Progenitor cell of endocrine pancreas (in vitro differentiated cells): Measurements from ENCODE around the gene FAM174B. TPM values are rescaled to one million over a fixed set of nuclear protein-coding genes. Genes with fewer than 3 reads are reported as not detected.

ENCODE experiments used
- DNase-seq: peaks from one replicate; pipeline ENCODE4 v3.0.0; 2021; ENCODE audit warnings: low spot score; ENCODE audit not compliant: unreplicated experiment
- H3K27ac Mint-ChIP-seq: 2 replicates; pipeline ENCODE4 v1.8.0; 2021; ENCODE audit warnings: mild to moderate bottlenecking, moderate library complexity, mixed read lengths
- H3K27me3 Mint-ChIP-seq: 2 replicates; pipeline ENCODE4 v1.8.0; 2021; ENCODE audit warnings: mixed read lengths
- H3K36me3 Mint-ChIP-seq: 2 replicates; pipeline ENCODE4 v1.8.0; 2022; ENCODE audit warnings: mixed read lengths; ENCODE audit not compliant: insufficient read depth
- H3K4me1 Mint-ChIP-seq: 2 replicates; pipeline ENCODE4 v1.8.0; 2021; ENCODE audit warnings: low read depth, mixed read lengths
- H3K4me3 Mint-ChIP-seq: 2 replicates; pipeline ENCODE4 v1.8.0; 2021; ENCODE audit warnings: low read depth, mild to moderate bottlenecking, moderate library complexity, mixed read lengths
- H3K9me3 Mint-ChIP-seq: 2 replicates; pipeline ENCODE4 v1.8.0; 2021; ENCODE audit warnings: low read depth, mixed read lengths
- total RNA-seq: library from RNA; stranded (reverse); gene quantifications from 2 replicates; pipeline ENCODE4 v1.2.1, GENCODE V29; 2021
- TF ChIP-seq, protein P1 (sequence below): fragments of 200-600 bp; sonication (generic); IDR thresholded peaks from one replicate; pipeline ENCODE4 v1.5.0; 2021; ENCODE audit warnings: antibody characterized with exemption, mild to moderate bottlenecking; ENCODE audit not compliant: unreplicated experiment

The FAM174B gene
- total RNA-seq, 1 donor from 2014 or later, result 37.0 TPM

DNA sequence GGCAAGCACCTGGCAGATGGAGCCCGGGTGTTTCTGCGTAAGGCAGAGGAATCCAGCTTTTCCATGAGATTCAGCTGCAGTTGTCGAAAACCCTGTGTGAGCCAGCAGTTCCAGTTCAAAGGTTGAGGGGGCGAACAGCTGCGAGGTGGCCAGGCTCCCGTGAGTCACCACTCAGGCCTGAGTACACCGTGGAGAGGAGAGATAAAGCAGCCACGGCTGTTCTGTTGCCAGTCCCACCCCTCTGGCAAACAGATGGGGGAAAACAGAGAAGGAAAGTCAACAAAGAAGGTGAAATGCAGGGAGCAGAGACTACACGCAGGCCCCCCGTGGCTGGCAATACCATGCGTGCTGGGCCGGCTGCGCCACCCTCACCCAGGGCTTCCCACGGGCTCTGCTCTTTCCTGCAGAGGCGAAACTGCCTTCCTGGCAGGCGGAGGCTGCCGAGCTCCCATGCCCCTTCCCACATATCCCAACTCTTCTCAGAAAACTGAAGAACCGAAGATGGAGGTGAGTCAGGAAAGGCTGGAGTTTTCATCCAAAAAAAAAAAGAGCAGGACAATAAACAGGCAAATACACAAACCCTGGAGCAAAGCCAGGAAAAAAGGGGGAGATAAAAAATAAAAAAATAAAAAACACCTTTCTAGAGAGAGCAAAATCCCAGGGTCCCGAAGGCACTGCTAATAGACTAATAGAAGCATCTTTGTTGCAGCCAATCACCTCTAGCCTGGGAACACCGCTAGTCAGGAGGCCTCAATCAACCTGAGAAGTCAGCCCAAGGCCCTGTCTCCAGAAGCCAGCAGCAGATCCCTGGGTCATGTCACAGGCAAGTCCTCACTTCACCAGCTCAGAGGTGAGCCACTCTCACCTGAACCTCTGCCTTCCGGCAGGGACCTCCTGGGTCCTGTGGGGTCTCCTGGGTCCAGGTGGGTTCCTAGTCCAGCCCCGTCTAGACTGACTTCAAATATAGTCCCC, 37.7 kb downstream of the FAM174B start:
- H3K4me3 Mint-ChIP-seq, result no peak overlapping the region
- peak; percentile 27 for DNase-seq
- peaks cover 4% of the 10 kb centered on the region for H3K36me3 Mint-ChIP-seq
- TF ChIP-seq, protein P1, sequence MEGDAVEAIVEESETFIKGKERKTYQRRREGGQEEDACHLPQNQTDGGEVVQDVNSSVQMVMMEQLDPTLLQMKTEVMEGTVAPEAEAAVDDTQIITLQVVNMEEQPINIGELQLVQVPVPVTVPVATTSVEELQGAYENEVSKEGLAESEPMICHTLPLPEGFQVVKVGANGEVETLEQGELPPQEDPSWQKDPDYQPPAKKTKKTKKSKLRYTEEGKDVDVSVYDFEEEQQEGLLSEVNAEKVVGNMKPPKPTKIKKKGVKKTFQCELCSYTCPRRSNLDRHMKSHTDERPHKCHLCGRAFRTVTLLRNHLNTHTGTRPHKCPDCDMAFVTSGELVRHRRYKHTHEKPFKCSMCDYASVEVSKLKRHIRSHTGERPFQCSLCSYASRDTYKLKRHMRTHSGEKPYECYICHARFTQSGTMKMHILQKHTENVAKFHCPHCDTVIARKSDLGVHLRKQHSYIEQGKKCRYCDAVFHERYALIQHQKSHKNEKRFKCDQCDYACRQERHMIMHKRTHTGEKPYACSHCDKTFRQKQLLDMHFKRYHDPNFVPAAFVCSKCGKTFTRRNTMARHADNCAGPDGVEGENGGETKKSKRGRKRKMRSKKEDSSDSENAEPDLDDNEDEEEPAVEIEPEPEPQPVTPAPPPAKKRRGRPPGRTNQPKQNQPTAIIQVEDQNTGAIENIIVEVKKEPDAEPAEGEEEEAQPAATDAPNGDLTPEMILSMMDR, result no peak
- peak overlapping the region; percentile 97 for H3K27ac Mint-ChIP-seq
- H3K9me3 Mint-ChIP-seq, result no peaks in the 10 kb centered on the region
- peaks cover 26% of the 10 kb centered on the region for H3K4me1 Mint-ChIP-seq
- no peaks in the 10 kb centered on the region for H3K27me3 Mint-ChIP-seq

GRCh38 chr15:92616621-92617548, 38.7 kb downstream of the FAM174B start:
- DNase-seq, result no peak
- Mint-ChIP-seq H3K27ac (peak overlapping the region; percentile 97), H3K4me1 (peaks cover 26% of the 10 kb centered on the region), H3K9me3 (no peaks in the 10 kb centered on the region), H3K4me3 (no peak overlapping the region), H3K36me3 (peaks cover 4% of the 10 kb centered on the region), H3K27me3 (no peaks in the 10 kb centered on the region)
- TF ChIP-seq, protein P1, result no peak

- no peak for DNase-seq
- Mint-ChIP-seq H3K27ac (no peak overlapping the region), H3K9me3 (no peaks in the 10 kb centered on the region), H3K36me3 (peaks cover 4% of the 10 kb centered on the region), H3K27me3 (no peaks in the 10 kb centered on the region), H3K4me3 (no peak overlapping the region), H3K4me1 (peaks cover 26% of the 10 kb centered on the region)
- TF ChIP-seq, protein P1, result no peak
Measured at GRCh38 chr15:92614791-92615785, 40.5 kb downstream of the FAM174B start.

DNA sequence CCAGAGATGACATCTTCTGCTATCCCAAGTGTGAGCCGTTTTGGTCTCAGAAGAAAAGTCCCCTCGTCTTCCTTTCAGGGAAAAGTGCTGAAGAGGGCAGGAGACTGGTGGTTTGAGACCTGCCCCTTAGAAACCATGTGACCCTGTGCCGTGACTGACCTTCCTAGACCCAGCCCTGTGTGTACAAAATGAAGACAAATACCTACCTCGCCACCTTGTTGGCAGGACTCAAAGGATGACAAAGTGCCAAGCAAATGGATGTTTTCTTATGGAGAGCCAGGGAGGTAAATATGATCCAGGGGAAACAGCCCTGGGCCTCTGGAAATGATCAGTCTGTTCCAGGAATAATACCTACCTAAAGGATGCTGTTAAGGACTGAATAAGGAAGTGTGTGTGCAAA, 41.3 kb downstream of the FAM174B start:
- H3K36me3 Mint-ChIP-seq, result peaks cover 2% of the 10 kb centered on the region
- H3K27me3 Mint-ChIP-seq, result no peaks in the 10 kb centered on the region
- TF ChIP-seq, protein P1, result no peak
- H3K4me1 Mint-ChIP-seq, result peaks cover 23% of the 10 kb centered on the region
- no peak overlapping the region for H3K4me3 Mint-ChIP-seq
- no peak overlapping the region for H3K27ac Mint-ChIP-seq
- H3K9me3 Mint-ChIP-seq, result no peaks in the 10 kb centered on the region
- DNase-seq, result no peak
